ENCODE measurements around the gene AKAP6.

AKAP6 gene

DNA sequence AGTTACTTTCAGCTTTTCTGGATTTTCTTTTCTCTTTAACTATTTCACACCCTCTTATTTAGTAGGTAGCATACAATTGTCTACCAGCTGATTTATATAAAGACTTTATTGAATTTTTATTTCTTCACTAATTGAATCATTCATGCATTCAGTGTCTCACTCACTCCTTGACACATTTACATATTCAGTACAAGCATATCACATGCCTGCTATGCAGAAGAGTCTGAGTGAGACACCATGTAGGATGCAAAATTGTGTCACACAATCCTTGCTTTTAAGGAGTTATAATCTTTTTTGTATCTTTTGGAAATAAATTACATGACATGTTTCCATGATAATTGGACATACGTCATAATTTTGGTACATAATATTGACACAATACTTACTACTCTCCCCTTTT lies 83.0 kb downstream of the AKAP6 start:
- no peak for DNase-seq

GRCh38 chr14:32412532-32412931 lies 83.4 kb downstream of the AKAP6 start:
- no peak for DNase-seq

DNA sequence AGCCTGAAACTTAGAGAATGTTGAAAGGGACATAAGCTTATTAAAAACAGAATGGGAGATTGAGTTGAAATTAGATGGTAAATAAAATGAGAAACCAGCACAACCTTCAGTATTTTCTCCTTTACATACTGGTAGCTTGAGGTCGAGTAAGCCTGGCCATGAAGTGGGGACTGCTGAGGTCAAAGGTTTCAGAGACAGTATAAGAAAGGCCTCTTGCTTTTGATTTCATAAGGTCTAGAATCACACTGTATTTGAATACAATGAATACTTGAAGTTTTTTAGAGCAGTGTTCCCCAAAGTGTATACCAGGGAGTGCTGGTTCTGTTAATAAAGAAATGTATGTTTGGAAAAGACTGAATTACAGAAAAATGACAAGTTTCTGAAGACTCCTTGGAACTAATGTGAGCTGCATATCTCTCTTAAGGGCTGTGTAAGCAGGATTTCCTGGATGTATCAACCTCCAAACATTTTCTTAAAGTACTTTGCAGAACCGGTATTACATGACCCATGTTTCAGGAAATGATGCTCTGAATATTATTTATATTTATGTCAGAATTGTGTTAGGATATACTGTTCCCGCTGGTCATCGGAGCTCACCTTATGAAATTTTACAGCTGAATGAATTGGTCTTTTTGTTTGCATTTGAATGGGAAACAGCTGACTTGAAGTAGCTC lies 85.0 kb downstream of the AKAP6 start:
- DNase-seq: peak; percentile 4

DNA sequence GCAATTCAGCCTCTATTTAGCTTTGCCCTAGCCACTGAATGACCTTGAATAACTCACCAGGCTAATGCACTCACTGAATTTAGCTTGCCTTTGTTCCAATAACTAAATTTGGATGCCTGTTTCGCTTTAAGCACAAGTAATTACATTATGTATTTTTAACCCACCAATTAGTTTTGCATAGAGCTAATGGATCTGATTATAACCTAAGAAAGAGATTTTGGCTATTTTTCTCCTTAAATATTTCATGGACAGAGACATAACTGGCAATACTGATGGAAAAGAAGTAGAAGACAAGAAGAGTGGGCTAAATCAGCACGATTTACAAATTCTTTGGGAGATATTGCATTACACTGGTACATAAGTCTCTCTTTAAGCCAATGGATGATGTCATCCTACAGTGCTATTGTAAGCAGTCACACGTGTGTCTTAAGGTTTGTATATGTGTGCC lies 85.7 kb downstream of the AKAP6 start:
- DNase-seq: peak; percentile 2

DNA sequence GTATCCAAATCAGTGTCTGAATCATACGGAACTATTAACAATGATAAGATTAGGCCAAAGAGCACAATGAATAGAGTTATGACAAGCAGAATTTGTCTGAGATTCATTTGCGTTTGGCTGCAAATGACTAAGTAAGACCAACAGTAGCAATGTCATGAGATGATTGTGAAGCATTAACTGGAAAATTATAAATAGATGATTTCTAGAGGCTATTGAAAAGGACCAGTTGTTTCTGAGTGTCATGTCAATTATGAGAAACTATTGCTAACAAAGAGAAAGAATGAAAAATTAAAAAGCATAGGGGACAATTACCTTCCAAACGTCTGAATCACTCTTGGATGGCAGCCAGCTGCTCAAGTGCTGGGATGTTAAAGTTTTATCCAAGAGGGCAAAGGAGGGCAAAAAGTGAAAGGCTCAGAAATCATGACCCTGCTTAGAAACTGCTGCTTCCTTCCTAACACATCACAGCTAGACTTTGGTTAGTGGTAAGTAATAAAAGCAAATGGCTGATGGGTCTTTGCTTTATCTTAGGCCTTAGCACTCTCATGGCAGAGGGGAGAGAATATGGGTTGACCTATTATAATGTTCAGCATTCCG lies 89.0 kb downstream of the AKAP6 start:
- DNase-seq: peak; percentile 45

- DNase-seq: peak; percentile 36
These were observed 90.3 kb downstream of the AKAP6 start for GRCh38 chr14:32419429-32419828.

DNA sequence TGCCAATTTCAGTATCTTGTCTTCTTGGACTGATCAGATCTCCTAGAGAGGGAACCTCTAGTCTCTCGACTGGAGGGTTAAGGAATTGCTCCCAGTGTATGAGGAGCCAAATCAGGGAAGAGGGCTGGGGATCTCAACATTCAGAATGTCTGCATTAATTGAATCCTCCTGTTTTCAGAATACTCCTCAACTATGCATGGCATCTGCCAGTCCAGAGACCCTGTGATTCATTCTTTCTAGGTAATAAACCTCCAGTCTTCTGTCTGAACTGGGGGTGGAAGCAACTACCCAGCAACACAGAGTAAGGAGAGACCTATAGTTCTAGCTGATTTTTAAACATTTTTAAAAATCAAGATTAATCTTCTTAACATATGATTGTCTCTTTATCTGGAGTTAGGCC lies 92.7 kb downstream of the AKAP6 start:
- no peak for DNase-seq

GRCh38 chr14:32422440-32422839 lies 93.3 kb downstream of the AKAP6 start:
- no peak for DNase-seq

DNA sequence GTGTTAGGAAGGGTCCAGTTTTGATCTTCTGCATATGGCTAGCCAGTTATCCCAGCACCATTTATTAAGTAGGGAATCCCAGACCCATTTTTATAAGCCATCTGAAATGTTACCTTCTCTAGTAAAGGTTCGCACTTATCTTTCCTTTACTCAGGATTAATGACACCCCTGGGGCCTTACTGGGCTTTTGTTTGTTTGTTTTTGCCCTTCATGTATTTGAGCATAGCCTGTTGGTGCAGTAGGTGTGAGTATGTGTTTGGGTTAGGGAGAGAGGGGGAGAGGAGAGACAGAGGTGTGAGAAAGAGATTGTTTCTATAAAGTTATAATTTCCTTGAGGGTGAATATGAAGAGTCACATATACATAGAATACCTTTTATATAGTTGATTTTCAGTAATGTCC lies 96.9 kb downstream of the AKAP6 start:
- DNase-seq: no peak

DNA sequence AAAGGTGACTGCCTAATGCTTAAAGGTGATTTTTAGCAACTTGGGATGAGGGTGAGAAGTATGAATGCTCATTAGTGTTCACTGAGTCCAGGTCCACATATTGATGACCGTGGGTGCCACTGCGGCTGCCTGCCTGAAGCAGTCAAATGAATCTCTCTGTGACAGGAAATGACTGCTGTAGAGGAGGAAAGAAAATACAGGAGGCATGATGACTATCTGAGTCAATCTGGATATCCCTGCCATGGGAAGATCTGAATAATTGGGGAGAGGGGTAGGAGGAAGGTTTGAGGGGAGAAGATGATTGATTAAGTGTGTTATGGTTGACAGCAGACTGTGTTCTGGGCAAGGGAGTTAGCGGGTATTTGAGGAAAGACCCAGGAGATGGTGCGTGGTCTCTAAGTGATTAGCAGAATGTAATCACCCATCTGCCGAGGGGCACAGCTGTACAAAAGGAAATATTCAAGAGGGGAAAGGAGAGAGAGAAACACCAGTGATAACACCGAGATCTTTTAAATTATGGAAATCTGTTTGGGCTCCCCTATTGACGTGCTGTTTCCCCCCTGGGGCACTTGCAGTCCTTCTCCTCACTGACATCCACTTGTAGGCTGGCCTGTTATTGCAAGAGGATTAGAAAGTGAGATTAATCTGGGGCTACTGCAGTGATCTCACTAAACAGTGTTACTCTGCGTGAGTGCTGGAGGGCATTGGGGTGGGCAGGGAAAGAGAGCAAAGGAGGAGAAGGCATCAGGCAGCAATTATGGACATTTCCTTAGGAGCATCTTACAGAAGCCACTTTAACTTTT lies 97.7 kb downstream of the AKAP6 start:
- DNase-seq: no peak

DNA sequence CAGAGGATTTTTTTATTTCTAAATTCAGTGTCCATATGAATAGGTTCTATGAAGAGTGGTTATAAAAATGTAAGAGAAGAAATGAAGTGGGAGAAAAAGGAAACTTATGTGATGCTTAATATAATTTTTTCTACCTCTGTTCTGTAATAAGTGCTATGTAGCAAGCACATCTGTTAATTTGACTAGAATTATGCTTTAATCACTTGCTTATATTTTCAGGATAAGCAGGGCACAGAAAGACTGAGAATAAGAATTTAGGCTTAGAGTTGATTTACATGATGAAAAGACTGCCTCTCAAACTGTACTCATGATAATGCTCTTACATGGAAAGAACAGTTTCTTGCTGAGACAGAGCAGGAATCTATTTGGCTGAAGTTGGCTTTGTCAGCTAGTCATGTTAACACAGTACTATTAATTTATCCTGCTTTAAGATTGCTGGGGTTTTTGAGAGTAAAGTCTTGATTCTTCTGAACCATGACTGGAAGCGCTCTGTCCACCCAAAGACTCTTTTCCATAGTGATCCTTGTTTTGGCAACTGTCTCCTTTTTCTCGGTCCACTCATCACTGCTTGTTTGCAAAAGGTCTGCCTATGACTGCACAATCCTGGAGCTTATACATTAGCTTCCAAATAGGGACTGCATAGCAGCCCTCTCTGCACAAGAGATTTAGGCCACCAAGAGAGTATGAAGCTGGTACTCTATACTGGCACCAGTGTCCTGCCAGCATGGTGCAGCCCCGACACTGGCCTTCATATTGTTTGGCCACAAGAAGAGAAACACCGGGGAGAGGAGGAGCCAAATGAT lies 98.8 kb downstream of the AKAP6 start:
- no peak for DNase-seq

DNA sequence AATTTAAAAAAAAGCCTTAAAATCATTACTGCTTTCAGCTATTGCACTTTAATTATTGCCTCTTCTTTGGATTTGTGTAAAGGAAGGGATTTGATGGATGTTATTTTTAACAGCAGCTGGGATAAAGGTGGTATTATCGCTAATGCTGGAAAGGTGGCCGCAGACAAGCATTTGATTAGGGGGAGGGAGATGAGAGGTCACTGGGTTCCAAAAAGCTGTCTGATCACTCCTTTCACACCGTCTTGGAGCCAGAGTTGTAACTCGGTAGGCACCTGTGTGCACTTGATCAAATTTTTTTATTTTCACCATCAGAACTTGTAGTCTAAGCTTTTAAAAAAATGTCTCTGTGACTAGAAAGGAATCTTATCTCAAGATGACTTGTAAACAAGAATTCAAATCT lies 99.8 kb downstream of the AKAP6 start:
- no peak for DNase-seq

GRCh38 chr14:32430326-32430725 lies 101.2 kb downstream of the AKAP6 start:
- no peak for DNase-seq

DNA sequence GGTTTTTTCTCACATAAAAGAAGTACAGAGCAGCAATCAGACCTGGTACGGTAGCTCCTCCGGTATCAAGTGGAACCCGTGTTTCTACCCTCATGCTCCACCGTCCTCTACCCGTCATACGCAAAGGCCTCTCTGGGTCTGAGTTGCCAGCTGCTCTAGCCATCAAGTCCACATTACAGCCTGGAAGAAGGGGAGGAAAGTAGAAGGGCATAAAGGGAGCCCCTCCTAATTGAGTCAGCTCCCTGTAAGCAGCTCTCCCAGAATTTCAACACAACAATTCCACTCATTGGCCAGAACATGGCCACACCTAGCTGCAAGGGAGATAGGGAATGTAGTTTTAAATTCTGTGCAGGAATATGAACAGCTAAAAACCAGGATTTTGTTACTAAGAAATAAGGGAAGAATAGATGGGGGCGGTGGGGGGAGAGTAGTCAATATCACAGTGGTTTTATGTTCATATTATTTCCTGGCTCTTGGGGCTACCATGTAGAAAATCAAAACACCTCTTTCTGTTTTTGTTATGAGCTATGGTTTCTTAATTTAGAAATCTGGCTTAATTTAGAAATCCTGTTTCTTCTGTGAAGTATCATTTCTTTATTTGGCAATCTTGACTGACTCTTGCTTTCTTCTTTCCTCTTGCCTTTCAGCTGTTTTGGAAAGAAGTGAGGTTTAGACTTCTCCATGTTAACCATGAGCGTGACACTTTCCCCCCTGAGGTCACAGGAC lies 103.9 kb downstream of the AKAP6 start:
- DNase-seq: no peak

GRCh38 chr14:32434180-32434579 lies 105.1 kb downstream of the AKAP6 start:
- DNase-seq: no peak

- DNase-seq: no peak
These were observed 105.8 kb downstream of the AKAP6 start for GRCh38 chr14:32434880-32435279.

DNA sequence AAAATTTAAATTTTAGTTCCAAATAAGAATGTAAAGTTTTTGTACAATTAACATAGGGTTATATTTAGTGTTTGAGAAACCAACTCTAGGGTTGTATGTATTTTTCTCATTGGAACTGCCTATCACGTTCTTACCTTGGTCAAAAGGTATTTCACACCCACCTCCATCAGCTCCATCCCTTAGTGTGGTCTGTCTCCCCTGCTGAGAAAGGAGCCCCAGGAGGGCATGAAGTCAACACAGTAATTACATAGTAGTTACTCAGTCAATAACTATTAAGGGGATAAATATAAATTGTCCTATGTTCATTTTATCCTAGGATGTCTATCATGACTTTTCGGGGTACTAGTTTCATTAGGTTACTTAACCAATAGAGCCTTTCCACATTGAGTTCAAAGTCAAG lies 106.3 kb downstream of the AKAP6 start:
- DNase-seq: no peak

DNA sequence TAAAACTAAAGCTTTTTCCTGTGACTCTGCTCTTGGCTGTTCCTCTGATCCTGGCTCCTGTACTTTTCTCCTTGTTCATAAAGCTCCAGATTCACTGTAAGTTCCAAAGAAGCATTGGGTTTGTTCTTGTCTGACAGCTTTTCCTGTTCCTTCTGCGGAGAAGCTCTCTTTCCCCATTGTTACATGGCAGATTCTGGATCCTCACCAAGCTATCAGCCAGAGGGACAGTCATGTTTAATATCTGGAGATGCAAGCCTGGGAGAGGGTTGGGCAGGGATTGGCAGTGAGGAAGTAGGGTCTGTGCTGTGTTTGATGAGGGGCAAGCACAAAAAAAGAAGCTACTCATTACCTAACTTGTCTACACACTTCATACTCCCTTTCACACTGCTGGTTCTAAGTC lies 107.9 kb downstream of the AKAP6 start:
- no peak for DNase-seq

DNA sequence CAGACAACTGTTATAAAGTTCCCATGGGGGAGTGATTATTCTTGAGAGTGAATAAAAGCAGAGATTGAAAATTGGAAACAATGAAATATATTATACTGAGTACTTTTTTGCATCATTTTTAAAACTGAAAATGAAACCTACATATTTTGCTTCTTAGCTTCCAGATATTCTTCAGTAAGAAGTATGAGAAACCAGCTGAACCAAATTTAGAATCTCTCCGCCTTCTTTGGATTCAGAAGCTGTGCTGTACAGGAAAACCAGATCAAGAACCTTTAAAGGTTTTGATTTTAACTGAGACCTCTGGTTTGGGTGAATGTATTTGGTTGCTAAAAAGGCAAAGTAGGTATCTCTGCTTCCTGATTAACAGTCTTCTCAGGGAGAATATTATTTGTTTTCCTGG lies 109.4 kb downstream of the AKAP6 start:
- DNase-seq: no peak

DNA sequence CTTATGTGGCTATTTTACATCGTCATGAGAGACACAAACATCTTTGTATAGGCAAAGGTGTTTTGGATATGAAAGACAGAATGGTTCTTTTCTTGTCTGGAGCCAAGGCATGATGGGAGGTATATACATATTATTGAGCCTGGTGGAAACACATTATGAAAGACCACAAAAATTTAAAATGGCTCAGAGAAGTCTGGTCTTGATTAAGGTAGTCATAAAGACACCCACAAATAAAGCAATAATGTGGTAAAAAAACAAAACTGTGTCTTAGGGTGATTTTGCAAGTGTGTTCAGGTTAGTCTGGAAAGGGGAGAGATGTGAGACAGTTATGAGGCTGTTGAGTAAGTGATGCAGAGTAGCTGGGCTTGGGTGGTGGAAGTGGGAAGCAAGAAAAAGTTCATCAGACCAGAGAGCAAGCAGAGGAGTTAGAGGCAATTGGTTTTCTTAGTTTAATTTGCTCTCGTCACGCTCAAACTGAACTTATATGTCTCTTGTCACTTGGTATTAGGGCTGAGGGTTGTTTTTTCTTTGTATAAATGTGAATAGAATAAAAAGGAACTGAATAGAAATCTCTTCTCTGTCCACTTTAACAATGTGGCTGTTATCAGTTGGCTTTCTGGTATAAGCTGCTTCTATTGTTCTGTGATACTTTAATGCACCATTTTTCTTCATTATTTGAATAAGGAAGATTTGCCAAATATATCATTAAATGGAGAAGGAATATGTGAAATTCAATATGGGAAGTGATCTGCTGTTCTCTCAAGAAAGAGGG lies 115.0 kb downstream of the AKAP6 start:
- DNase-seq: no peak

GRCh38 chr14:32447371-32447770 lies 118.3 kb downstream of the AKAP6 start:
- no peak for DNase-seq

DNA sequence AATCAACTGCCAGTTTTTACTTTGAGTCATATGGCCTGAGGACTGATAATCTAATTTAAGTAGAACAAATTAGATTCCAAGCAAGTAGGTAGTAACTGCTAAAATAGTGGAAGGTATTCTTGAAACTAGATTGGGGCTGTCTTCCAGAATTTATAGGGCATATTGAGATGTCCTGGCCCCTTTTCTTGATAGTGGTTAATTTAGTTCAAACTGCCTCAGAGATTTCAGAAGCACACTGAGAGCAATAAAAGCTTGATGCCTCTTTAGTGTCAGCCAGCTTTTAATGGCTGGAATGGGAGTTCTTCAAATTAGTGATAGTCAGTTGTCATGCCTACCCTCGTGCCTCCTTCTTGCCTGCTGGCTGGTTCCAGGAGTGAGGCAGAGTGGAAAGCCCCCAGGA lies 120.5 kb downstream of the AKAP6 start:
- DNase-seq: no peak
